Endothelial cell of coronary artery (primary cell): ENCODE data around the gene PILRB. TPM values are rescaled to one million over a fixed set of nuclear protein-coding genes. Genes with fewer than 3 reads are reported as not detected.

Source experiments
- total RNA-seq: library from RNA; depleted of rRNA; stranded (reverse); fragments of >200 nt; gene quantifications from 2 replicates; pipeline ENCODE4 v1.2.3, GENCODE V29; 2014

PILRB gene
- 4.1 and 14.6 TPM in 2 replicates for total RNA-seq

DNA sequence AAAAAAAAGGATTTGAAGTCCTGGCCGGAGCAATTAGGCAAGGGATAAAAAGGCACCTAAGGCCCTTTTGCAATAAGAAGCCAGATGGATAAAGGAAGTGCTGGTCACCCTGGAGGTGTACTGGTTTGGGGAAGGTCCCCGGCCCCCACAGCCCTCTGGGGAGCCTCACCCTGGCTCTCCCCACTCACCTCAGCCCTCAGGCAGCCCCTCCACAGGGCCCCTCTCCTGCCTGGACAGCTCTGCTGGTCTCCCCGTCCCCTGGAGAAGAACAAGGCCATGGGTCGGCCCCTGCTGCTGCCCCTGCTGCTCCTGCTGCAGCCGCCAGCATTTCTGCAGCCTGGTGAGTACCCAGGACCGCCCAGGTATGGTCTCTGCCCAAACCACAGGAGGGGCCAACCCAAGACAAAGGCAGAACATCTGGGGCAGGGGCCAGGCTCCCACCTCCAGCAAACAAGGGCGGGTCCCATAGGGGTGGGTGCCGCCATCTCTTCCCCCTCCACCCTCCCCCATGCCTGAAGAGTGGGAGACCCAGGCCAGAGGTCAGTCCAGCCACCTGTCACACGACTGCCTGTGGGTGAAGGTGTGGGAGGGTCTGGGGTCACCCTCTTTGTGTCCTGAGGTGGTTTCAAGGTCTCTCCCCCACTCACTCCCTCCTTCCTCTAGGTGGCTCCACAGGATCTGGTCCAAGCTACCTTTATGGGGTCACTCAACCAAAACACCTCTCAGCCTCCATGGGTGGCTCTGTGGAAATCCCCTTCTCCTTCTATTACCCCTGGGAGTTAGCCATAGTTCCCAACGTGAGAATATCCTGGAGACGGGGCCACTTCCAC is at the start of gene PILRB:
TSS of gene PILRB (plus strand) at position 91 of the 830 bp plus-strand sequence. CDS start at position 277, 186 bp downstream.

DNA sequence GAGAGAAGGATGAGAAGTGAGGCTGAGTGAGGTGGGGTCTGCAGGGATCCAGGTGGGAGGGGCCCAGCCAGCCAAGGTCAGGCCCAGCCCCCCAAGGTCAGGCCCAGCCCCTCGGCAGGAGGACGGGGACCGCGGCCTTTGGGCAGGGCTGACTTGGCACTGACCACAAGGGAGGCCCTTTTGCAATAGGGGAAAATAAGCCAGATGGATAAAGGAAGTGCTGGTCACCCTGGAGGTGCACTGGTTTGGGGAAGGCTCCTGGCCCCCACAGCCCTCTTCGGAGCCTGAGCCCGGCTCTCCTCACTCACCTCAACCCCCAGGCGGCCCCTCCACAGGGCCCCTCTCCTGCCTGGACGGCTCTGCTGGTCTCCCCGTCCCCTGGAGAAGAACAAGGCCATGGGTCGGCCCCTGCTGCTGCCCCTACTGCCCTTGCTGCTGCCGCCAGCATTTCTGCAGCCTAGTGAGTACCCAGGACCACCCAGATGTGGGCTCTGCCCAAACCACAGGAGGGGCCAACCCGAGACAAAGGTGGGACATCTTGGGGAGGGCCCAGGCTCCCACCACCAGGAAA is 15.4 kb downstream of the PILRB start, which contains the start of gene PILRA:
TSS of gene PILRA (plus strand) at position 227 of the 571 bp plus-strand sequence. CDS start at position 397, 170 bp downstream.

Other genes with a start within 250 kb of the PILRB start
- 22.1 and 25.5 TPM in 2 replicates for gene TAF6, start 238.8 kb upstream of the PILRB start, total RNA-seq
- gene CNPY4, start 238.5 kb upstream of the PILRB start, total RNA-seq, result 34.2 and 36.7 TPM in 2 replicates
- gene MBLAC1, start 231.2 kb upstream of the PILRB start, total RNA-seq, result 1.7 and 2.2 TPM in 2 replicates
- gene LAMTOR4, start 209.2 kb upstream of the PILRB start, total RNA-seq, result 114 and 120 TPM in 2 replicates
- gene TRAPPC14, start 199.4 kb upstream of the PILRB start, total RNA-seq, result 7.3 and 8.5 TPM in 2 replicates
- gene GAL3ST4, start 189.5 kb upstream of the PILRB start, total RNA-seq, result 0.36 and 1.1 TPM in 2 replicates
- gene GPC2, start 180.7 kb upstream of the PILRB start, total RNA-seq, result 3.9 and 5.6 TPM in 2 replicates
- gene STAG3, start 180.2 kb upstream of the PILRB start, total RNA-seq, result 0.09 and 0.19 TPM in 2 replicates
- not detected in 2 replicates for gene PVRIG, start 138.2 kb upstream of the PILRB start, total RNA-seq
- not detected in 2 replicates for gene SPDYE3, start 50.4 kb upstream of the PILRB start, total RNA-seq
- 0.28 TPM in 1 of 2 replicates, not detected in the other for gene PILRA, start 15.4 kb downstream of the PILRB start, total RNA-seq
- gene ZCWPW1, start 70.6 kb downstream of the PILRB start, total RNA-seq, result 0.54 and 0.85 TPM in 2 replicates
- gene MEPCE, start 71.7 kb downstream of the PILRB start, total RNA-seq, result 33.0 and 42.9 TPM in 2 replicates
- gene PPP1R35, start 78.4 kb downstream of the PILRB start, total RNA-seq, result 18.1 and 18.5 TPM in 2 replicates
- 1.3 and 1.9 TPM in 2 replicates for gene SPACDR, start 106.1 kb downstream of the PILRB start, total RNA-seq
- 27.9 and 32.6 TPM in 2 replicates for gene TSC22D4, start 121.1 kb downstream of the PILRB start, total RNA-seq
- gene NYAP1, start 125.8 kb downstream of the PILRB start, total RNA-seq, result 1.9 and 2.2 TPM in 2 replicates
- gene AGFG2, start 181.1 kb downstream of the PILRB start, total RNA-seq, result 18.0 and 19.2 TPM in 2 replicates
- gene SAP25, start 215.8 kb downstream of the PILRB start, total RNA-seq, result not detected in 2 replicates
- gene LRCH4, start 228.0 kb downstream of the PILRB start, total RNA-seq, result 6.2 and 9.3 TPM in 2 replicates
- 0.09 and 0.28 TPM in 2 replicates for gene FBXO24, start 228.2 kb downstream of the PILRB start, total RNA-seq
- 0.28 and 0.45 TPM in 2 replicates for gene PCOLCE, start 244.2 kb downstream of the PILRB start, total RNA-seq